C4-2B (cell line): ENCODE results near the gene CST9.

Experiments used
- H3K27ac ChIP-seq: fragments of 450-650 bp; 2 replicates; pipeline ENCODE4 v1.5.1; 2017
- ZFX ChIP-seq: fragments of 450-650 bp; IDR thresholded peaks from 2 replicates; pipeline ENCODE4 v1.6.1; 2017
- TF ChIP-seq, protein P1 (sequence below): fragments of 450-650 bp; conservative IDR thresholded peaks from 2 replicates; pipeline ENCODE4 v1.5.1; 2017; ENCODE audit warnings: mild to moderate bottlenecking

Gene CST9, protein sequence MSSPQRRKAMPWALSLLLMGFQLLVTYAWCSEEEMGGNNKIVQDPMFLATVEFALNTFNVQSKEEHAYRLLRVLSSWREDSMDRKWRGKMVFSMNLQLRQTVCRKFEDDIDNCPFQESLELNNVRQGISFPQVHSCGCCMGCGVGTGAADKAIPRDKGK

DNA sequence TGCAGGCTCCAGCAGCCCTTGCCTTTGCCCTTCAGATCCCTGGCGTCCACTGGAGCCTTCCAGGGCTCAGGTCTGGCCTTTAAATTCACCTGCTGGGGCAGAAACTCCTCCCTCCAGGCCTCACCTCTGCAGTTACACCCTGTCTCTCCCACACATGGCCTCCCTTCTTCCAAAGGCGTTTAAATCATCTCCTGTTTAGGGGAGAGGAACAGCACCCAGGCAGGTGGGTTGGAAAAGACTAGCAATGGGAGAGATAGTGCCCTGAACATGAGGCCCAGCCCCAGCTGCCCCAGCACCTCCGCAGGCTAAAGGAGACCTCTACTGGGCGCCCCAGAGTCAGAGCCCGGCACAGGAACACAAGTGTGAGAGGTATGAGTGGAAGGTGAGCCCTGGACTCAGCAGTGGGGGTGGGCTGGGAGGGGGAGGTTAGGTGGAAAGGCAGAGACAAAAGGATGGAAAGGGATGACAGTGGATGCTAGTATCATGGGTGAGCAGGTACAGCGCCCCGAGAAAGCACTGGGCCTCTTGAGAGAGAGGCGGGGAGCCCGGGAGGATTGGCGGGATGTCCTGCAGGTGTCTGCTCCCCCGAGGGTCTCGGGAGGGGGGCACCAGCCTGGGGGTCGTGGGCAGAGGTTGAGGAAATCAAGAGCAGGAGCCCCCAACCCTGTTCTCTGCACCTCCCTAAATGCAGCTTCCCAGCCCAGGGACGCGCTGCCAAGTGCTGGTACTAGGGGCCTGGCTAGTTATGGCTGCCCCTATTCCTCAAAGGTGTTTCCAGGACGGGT, at the start of gene CST9:
Gene CST9 (minus strand): TSS at position 51 of the 785 bp plus-strand sequence. CDS start 53 bp downstream, outside the sequence.
- TF ChIP-seq, protein P1, sequence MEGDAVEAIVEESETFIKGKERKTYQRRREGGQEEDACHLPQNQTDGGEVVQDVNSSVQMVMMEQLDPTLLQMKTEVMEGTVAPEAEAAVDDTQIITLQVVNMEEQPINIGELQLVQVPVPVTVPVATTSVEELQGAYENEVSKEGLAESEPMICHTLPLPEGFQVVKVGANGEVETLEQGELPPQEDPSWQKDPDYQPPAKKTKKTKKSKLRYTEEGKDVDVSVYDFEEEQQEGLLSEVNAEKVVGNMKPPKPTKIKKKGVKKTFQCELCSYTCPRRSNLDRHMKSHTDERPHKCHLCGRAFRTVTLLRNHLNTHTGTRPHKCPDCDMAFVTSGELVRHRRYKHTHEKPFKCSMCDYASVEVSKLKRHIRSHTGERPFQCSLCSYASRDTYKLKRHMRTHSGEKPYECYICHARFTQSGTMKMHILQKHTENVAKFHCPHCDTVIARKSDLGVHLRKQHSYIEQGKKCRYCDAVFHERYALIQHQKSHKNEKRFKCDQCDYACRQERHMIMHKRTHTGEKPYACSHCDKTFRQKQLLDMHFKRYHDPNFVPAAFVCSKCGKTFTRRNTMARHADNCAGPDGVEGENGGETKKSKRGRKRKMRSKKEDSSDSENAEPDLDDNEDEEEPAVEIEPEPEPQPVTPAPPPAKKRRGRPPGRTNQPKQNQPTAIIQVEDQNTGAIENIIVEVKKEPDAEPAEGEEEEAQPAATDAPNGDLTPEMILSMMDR = no peak
- no peak for TF ChIP-seq ZFX
- H3K27ac ChIP-seq = no peak within 1 kb of the TSS

DNA sequence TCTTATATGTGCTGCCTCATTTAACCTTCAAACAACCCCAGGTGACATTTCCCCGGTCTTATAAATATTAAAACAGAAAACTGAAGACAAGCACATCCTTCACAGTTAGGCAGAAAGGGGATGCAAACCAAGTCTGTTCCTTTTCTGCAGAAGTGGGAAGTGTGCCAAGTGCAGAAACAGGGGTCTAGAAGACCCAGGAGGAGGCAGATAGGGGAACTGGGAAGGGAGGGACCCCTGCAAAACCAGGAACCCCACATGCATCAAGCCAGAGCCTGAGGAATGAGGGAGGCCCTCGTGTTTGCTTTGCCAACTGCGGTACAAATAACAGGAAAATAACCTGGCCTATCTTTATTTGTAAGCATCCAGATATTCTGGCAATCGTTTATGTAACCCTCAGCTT, 49.0 kb upstream of the CST9 start:
- TF ChIP-seq ZFX = no peak
- TF ChIP-seq, protein P1 = no peak
- H3K27ac ChIP-seq = no peak overlapping the region

DNA sequence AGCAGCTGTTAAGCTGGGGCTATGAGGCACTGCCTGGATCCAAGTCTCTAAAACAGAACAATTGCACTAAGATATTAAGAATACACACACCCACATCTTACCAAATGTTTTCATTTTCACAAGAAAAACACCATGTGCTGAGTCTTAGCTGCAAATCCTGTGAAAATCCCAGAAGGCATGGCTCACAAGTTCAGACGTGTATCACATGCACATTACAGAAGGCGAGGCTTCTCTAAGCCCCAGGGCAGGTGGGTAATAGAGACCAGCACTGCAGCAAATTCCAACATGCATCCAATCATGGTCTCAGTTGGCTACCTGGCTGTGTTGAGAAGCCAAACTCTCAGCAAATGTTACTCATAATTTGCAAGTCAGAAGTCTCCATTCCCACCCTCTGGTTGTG, 48.3 kb upstream of the CST9 start:
- TF ChIP-seq, protein P1 = no peak
- no peak for TF ChIP-seq ZFX

DNA sequence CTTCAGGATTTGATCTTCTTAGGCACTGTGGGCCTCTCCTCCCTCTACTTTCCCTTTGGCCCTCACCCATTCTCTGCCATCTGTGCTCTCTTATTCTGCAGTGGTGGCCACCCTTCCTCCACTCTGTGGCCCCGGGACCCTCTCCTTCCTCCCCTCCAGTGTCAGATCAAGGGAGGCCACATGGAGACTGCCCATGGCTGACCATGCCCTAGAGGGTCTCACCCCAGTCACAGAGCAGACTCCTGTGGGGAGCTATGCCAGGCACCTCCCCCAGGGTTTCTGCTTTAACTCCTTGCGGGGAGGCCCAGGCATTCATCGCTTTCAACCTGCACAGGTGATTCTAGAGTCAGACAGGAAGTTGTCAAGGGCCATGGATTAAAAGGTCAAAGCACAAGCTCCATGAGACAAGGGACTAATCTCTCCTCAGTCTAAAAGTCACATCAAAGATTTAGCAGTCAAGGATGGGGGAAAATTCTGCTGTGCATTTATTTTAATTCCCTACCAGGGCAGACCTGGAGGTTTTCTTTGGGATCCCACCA, 47.8 kb upstream of the CST9 start:
- TF ChIP-seq, protein P1 = no peak
- TF ChIP-seq ZFX = no peak
- no peak overlapping the region for H3K27ac ChIP-seq

More for the DNA sequence above, 48.3 kb upstream of the CST9 start:
- H3K27ac ChIP-seq = no peak overlapping the region

DNA sequence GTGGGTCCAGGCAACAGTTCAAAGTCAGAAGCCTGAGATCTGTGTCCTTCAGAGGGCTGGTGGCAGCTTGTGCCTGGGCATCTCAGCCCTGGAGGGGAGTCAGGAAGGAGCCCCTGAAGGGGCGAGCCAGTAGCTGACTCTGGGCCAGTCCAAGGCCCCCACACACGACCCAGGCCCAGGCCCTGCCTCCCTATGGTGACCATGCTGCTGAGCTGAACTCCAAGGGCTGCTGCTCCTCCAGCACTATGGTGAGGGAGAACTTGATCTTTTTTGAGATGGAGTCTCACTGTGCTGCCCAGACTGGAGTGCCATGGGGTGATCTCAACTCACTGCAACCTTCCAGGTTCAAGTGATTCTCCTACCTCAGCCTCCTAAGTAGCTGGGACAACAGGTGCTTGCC, 47.2 kb upstream of the CST9 start:
- no peak overlapping the region for H3K27ac ChIP-seq
- TF ChIP-seq, protein P1 = no peak
- no peak for TF ChIP-seq ZFX

DNA sequence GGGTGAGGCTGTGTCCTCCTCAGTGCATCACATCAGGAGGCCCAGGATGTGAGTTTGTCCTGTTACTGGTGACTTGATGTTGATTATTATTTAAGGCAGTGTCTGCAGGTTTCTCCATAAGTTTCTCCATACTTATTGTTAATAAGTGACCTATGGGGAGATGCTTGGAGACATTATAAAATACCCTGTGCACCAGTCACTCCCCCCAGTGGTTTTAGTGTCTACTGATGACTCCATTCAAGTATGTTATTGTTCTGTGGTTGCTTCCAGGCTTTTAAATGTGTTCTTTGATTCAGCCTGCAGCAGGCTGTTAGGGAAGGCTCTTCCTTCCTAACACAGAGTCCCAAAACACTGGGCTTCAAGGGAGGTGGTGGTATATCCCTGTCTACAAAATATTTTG, 46.7 kb upstream of the CST9 start:
- no peak overlapping the region for H3K27ac ChIP-seq
- no peak for TF ChIP-seq ZFX
- TF ChIP-seq, protein P1 = no peak

DNA sequence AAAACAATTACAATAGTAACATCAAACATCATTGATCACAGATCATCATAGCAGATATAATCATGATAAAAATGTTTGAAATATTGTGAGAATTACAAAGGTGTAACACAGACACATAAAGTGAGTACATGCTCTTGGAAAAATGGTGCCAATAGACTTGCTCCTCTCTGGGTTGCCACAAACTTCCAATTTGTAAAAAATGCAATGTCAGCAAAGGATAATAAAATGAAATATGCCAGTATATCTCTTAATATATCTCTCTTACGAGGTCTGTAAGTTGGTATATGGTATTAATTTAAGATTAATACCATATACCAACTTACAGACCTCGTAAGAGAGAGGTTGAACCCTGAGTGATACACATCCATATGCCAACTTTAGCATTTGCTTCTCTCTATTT, 45.4 kb upstream of the CST9 start:
- H3K27ac ChIP-seq = no peak overlapping the region

More for the DNA sequence above, 45.4 kb upstream of the CST9 start:
- TF ChIP-seq ZFX = no peak
- TF ChIP-seq, protein P1 = no peak
